OCI-LY3 (cell line): ENCODE results near the gene JMJD7.

Source experiments
- H2AFZ ChIP-seq: fragments of 200-600, 300-600 bp; shearing (Covaris generic); 2 replicates; pipeline ENCODE4 v1.6.0; 2014; ENCODE audit warnings: antibody characterized with exemption, low read depth, low read length
- H3K27ac ChIP-seq: fragments of 200-600, 300-600 bp; sonication (generic); 2 replicates; pipeline ENCODE4 v1.5.1; 2014; ENCODE audit warnings: mild to moderate bottlenecking, low read length, moderate library complexity, mixed read lengths
- H3K27me3 ChIP-seq: fragments of 200-600, 300-600 bp; sonication (generic); 2 replicates; pipeline ENCODE4 v1.6.1; 2014; ENCODE audit warnings: low read depth, low read length, mixed read lengths
- H3K36me3 ChIP-seq: fragments of 200-600, 300-600 bp; sonication (generic); replicated peaks from 2 replicates; pipeline ENCODE3; 2014; ENCODE audit warnings: low read depth, low read length, mixed read lengths
- H3K4me1 ChIP-seq: fragments of 300-600, 200-600 bp; sonication (generic); 2 replicates; pipeline ENCODE4 v1.6.1; 2014; ENCODE audit warnings: low read length, mixed read lengths
- H3K4me2 ChIP-seq: fragments of 200-600, 300-600 bp; sonication (generic); 2 replicates; pipeline ENCODE4 v1.6.1; 2014; ENCODE audit warnings: low read length, mixed read lengths
- H3K4me3 ChIP-seq: fragments of 300-600, 200-600 bp; sonication (generic); 2 replicates; pipeline ENCODE4 v1.5.1; 2014; ENCODE audit warnings: antibody characterized with exemption, mild to moderate bottlenecking, low read length, moderate library complexity
- H3K79me2 ChIP-seq: fragments of 300-600, 200-600 bp; shearing (Covaris generic); 2 replicates; pipeline ENCODE4 v1.6.1; 2014; ENCODE audit warnings: mild to moderate bottlenecking, low read length, mixed read lengths
- H3K9ac ChIP-seq: fragments of 300-600, 200-600 bp; shearing (Covaris generic); 2 replicates; pipeline ENCODE4 v1.6.0; 2014; ENCODE audit warnings: mild to moderate bottlenecking, low read length, moderate library complexity
- H3K9me3 ChIP-seq: fragments of 200-600, 300-600 bp; shearing (Covaris generic); 2 replicates; pipeline ENCODE4 v1.6.1; 2014; ENCODE audit warnings: low read length, mixed read lengths; ENCODE audit not compliant: insufficient read depth
- H4K20me1 ChIP-seq: fragments of 200-600, 300-600 bp; sonication (generic); 2 replicates; pipeline ENCODE4 v1.6.1; 2016; ENCODE audit warnings: low read length, mixed read lengths; ENCODE audit not compliant: insufficient read depth
- EZH2phosphoT487 ChIP-seq: fragments of 200-600 bp; shearing (Covaris generic); IDR thresholded peaks from 2 replicates; pipeline ENCODE4 v1.6.1; 2018; ENCODE audit warnings: antibody characterized with exemption, mixed run types, low read depth
- TF ChIP-seq, protein P1 (sequence below): fragments of 200-600, 300-600 bp; sonication (generic); IDR thresholded peaks from 2 replicates; pipeline ENCODE4 v1.5.1; 2014; ENCODE audit warnings: antibody characterized with exemption, low read length, low read depth

Gene JMJD7

DNA sequence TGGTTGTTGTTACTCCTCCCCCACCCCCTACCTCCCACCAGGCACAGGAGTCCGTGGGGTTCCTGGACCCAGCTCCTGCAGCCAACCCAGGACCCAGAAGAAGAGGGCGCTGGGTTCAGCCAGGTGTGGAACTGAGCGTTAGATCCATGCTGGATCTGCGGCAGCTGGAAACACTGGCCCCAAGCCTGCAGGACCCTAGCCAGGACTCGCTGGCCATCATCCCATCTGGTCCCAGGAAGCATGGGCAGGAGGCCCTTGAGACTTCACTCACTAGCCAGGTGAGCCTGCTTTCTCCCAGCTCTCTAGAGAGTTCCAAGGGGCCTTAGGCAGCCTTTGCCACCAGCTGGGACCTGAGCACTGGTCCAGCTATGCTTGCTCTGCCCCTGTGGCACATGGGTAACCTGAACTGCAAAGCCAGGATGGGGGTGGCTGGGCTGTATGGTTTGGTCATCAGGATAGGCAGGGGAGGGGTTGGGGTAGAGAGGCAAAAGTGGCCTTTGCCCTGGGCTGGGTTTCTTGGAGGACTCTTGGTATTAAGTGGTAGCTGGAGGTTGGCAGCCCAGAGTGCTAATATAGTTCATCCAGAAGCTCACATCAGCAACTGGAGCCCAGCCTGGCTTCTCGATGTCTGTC, 7.0 kb upstream of the JMJD7 start:
- H3K27me3 ChIP-seq = no peaks in the 10 kb centered on the region
- no peak for TF ChIP-seq EZH2phosphoT487
- TF ChIP-seq, protein P1, sequence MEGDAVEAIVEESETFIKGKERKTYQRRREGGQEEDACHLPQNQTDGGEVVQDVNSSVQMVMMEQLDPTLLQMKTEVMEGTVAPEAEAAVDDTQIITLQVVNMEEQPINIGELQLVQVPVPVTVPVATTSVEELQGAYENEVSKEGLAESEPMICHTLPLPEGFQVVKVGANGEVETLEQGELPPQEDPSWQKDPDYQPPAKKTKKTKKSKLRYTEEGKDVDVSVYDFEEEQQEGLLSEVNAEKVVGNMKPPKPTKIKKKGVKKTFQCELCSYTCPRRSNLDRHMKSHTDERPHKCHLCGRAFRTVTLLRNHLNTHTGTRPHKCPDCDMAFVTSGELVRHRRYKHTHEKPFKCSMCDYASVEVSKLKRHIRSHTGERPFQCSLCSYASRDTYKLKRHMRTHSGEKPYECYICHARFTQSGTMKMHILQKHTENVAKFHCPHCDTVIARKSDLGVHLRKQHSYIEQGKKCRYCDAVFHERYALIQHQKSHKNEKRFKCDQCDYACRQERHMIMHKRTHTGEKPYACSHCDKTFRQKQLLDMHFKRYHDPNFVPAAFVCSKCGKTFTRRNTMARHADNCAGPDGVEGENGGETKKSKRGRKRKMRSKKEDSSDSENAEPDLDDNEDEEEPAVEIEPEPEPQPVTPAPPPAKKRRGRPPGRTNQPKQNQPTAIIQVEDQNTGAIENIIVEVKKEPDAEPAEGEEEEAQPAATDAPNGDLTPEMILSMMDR = no peak
- no peaks in the 10 kb centered on the region for H4K20me1 ChIP-seq
- no peak overlapping the region for H3K27ac ChIP-seq
- H3K9ac ChIP-seq = no peak overlapping the region
- no peaks in the 10 kb centered on the region for H3K4me1 ChIP-seq
- peaks cover 1% of the 10 kb centered on the region for H3K36me3 ChIP-seq
- no peaks in the 10 kb centered on the region for H3K9me3 ChIP-seq
- H3K4me3 ChIP-seq = no peak overlapping the region
- no peak overlapping the region for H2AFZ ChIP-seq
- H3K79me2 ChIP-seq = no peaks in the 10 kb centered on the region
- no peak overlapping the region for H3K4me2 ChIP-seq

DNA sequence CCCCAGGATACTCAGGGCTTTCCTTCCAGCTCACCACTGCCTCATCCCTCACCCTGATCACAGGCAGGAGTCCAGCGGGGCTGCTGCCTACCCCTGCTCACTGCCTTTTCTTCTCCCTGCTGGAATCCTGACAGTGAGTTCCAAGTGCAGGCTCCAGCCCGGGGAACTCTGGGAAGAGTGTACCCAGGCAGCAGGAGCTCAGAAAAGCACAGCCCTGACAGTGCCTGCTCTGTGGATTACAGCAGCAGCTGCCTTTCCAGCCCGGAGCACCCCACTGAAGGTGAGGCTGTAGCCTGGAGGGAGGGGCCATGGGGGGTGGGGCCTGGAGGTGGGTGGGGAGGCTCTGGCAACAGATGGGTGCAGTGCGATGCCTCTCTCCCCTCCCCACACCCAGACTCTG, 6.1 kb upstream of the JMJD7 start:
- Histone ChIP-seq H3K27ac (no peak overlapping the region), H2AFZ (no peak overlapping the region), H3K9ac (no peak overlapping the region), H3K36me3 (no peaks in the 10 kb centered on the region), H3K27me3 (no peaks in the 10 kb centered on the region), H3K79me2 (no peaks in the 10 kb centered on the region), H3K9me3 (no peaks in the 10 kb centered on the region), H3K4me2 (no peak overlapping the region), H3K4me1 (no peaks in the 10 kb centered on the region), H4K20me1 (no peaks in the 10 kb centered on the region), H3K4me3 (no peak overlapping the region)
- TF ChIP-seq EZH2phosphoT487 = no peak
- TF ChIP-seq, protein P1 = no peak

DNA sequence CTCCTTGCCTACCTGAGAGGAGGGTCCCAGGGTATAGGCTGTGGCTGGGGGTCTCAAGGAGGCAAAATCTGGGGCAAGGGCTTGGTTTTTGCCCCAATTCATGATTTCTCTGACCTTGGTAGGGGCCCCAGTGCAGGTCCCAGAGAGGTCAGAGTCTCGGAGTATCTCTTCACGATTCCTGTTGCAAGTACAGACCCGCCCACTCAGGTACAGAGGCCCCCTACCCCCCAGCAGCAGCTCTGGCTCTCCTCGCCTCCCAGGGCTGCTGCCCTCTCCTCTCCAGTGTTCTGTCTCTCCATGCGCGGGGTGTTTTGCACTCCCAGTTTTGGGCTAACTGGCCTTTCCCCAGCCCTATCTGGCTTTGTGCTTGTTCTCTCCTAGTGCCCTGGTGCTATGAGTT, 5.4 kb upstream of the JMJD7 start:
- Histone ChIP-seq H3K36me3 (no peaks in the 10 kb centered on the region), H3K27ac (no peak overlapping the region)
- TF ChIP-seq, protein P1 = no peak
- TF ChIP-seq EZH2phosphoT487 = no peak

DNA sequence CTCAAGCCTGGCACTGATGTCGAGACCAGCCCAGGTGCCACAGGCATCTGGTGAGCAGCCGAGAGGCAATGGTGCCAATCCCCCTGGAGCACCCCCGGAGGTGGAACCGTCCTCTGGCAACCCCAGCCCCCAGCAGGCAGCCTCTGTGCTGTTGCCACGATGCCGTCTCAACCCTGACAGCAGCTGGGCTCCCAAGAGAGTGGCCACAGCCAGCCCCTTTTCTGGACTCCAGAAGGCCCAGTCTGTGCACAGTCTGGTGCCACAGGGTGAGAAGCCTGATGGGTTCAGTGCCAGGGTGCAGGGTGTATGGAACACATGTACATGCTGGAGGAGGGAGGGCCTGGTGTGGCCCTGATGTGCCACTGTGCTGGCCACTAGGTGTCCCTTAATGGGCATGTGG, 4.9 kb upstream of the JMJD7 start:
- Histone ChIP-seq H3K27me3 (no peaks in the 10 kb centered on the region), H3K9me3 (no peaks in the 10 kb centered on the region), H3K79me2 (no peaks in the 10 kb centered on the region), H3K36me3 (no peaks in the 10 kb centered on the region), H2AFZ (no peak overlapping the region), H4K20me1 (no peaks in the 10 kb centered on the region), H3K4me1 (no peaks in the 10 kb centered on the region), H3K4me3 (no peak overlapping the region), H3K27ac (no peak overlapping the region), H3K4me2 (no peak overlapping the region), H3K9ac (no peak overlapping the region)
- TF ChIP-seq EZH2phosphoT487 = no peak
- TF ChIP-seq, protein P1 = no peak

More for the DNA sequence above, 5.4 kb upstream of the JMJD7 start:
- no peak overlapping the region for H2AFZ ChIP-seq
- H3K9ac ChIP-seq = no peak overlapping the region
- no peaks in the 10 kb centered on the region for H3K9me3 ChIP-seq
- H4K20me1 ChIP-seq = no peaks in the 10 kb centered on the region
- no peaks in the 10 kb centered on the region for H3K79me2 ChIP-seq
- H3K27me3 ChIP-seq = no peaks in the 10 kb centered on the region
- no peak overlapping the region for H3K4me2 ChIP-seq
- H3K4me3 ChIP-seq = no peak overlapping the region
- H3K4me1 ChIP-seq = no peaks in the 10 kb centered on the region
